ENCODE results near the gene OTOS. TPM values are rescaled to one million over a fixed set of nuclear protein-coding genes. Genes with fewer than 3 reads are reported as not detected.

Gene OTOS
- not detected in 2 replicates for total RNA-seq (2014; rRNA removed; shearing (Covaris generic))

DNA sequence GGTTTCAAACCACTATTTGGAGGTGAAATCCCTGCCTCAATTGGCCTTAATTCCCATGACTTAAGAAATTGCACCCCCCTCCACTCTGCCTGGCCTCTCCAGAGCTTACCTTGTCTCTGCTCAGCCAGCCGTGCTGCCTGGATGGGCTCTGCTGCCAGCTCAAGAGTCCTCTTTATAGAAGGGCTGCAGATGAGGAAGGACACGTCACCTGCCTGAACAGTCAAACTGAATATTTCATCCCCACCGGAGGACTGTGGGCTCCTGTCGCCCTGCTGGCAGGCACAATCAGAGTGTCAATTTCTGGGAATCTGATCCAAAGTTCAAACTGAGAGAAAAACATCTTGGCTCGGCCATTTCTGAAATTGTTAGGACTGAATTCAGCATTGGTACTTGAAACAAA lies at the start of gene OTOS:
TSS of gene OTOS (minus strand) at position 148 of the 400 bp plus-strand sequence. CDS start 332 bp downstream, outside the sequence.

GRCh38 chr2:240136013-240136670 lies 4.3 kb downstream of the OTOS start, which contains the start of gene COPS9:
Gene COPS9 (minus strand): TSS chr2:240136305. CDS start chr2:240136284, 21 bp downstream.

Other genes starting within 250 kb of the OTOS start
- gene NDUFA10, start 115.3 kb downstream of the OTOS start, total RNA-seq (2014; rRNA removed; shearing (Covaris generic)): 75.7 and 98.1 TPM in 2 replicates
- gene OR6B2, start 110.2 kb downstream of the OTOS start, total RNA-seq (2014; rRNA removed; shearing (Covaris generic)): not detected in 2 replicates
- not detected in 2 replicates for gene OR6B3, start 87.1 kb downstream of the OTOS start, total RNA-seq (2014; rRNA removed; shearing (Covaris generic))
- 189 and 204 TPM in 2 replicates for gene COPS9, start 4.4 kb downstream of the OTOS start, total RNA-seq (2014; rRNA removed; shearing (Covaris generic))